DMS53 treated with DMSO at 0.1 percent for 48 hours (cell line): ENCODE measurements around the gene BICRAL.
"Not testable (repeated sequence)": the region's sequence is repeated elsewhere in the genome, so short reads cannot be mapped to it uniquely, and the experiment has no call there.

ENCODE experiments used
- DNase-seq: peaks from one replicate; lab custom pipeline; 2025; ENCODE audit not compliant: unreplicated experiment; lab: John Stamatoyannopoulos, UW

Gene BICRAL

GRCh38 chr6:42790549-42791181 is 8.8 kb downstream of the BICRAL start:
- DNase-seq = no peak

GRCh38 chr6:42791706-42792320 is 10.0 kb downstream of the BICRAL start:
- peak; percentile 84 for DNase-seq

- no peak for DNase-seq
These were observed 13.8 kb downstream of the BICRAL start for GRCh38 chr6:42795651-42796050.

- DNase-seq = no peak
These were observed 14.3 kb downstream of the BICRAL start for GRCh38 chr6:42796171-42796570.

- DNase-seq = not testable (repeated sequence)
These were observed 15.8 kb downstream of the BICRAL start for GRCh38 chr6:42797696-42798095.

GRCh38 chr6:42805297-42805861 is 23.5 kb downstream of the BICRAL start:
- peak; percentile 74 for DNase-seq

- DNase-seq = not testable (repeated sequence)
These were observed 24.5 kb downstream of the BICRAL start for GRCh38 chr6:42806359-42806758.

- DNase-seq = no peak
These were observed 26.9 kb downstream of the BICRAL start for GRCh38 chr6:42808492-42809483.

- no peak for DNase-seq
These were observed 31.3 kb downstream of the BICRAL start for GRCh38 chr6:42813074-42813645.

GRCh38 chr6:42813906-42814444 is 32.1 kb downstream of the BICRAL start:
- no peak for DNase-seq

GRCh38 chr6:42815726-42816125 is 33.9 kb downstream of the BICRAL start:
- DNase-seq = not testable (repeated sequence)

- DNase-seq = no peak
These were observed 36.1 kb downstream of the BICRAL start for GRCh38 chr6:42817907-42818306.

GRCh38 chr6:42818416-42818815 is 36.6 kb downstream of the BICRAL start:
- no peak for DNase-seq

GRCh38 chr6:42818878-42819277 is 37.0 kb downstream of the BICRAL start:
- no peak for DNase-seq

- peak; percentile 93 for DNase-seq
These were observed 38.1 kb downstream of the BICRAL start for GRCh38 chr6:42819803-42820511.

GRCh38 chr6:42820512-42821340 is 38.9 kb downstream of the BICRAL start:
- DNase-seq = no peak

GRCh38 chr6:42821341-42821668 is 39.5 kb downstream of the BICRAL start:
- DNase-seq = no peak

GRCh38 chr6:42821846-42822245 is 40.0 kb downstream of the BICRAL start:
- DNase-seq = no peak

GRCh38 chr6:42829561-42830092 is 47.8 kb downstream of the BICRAL start:
- no peak for DNase-seq
